Neutrophil (primary cell): ENCODE data around the gene WDR82.

ENCODE experiments used
- H3K27ac ChIP-seq: fragments of 200-600 bp; sonication (generic); 2 replicates; pipeline ENCODE4 v1.5.1; 2016; ENCODE audit warnings: mild to moderate bottlenecking, moderate library complexity
- H3K27me3 ChIP-seq: fragments of 200-600 bp; sonication (generic); 2 replicates; pipeline ENCODE4 v1.6.0; 2016; ENCODE audit warnings: mild to moderate bottlenecking
- H3K36me3 ChIP-seq: fragments of 200-600 bp; sonication (generic); 2 replicates; pipeline ENCODE4 v1.5.1; 2017
- H3K4me1 ChIP-seq, 2 experiments: fragments of 200-600 bp in 1 of 2; sonication (generic) in 1 of 2; 1 replicate in 1 of 2; 2 replicates in 1 of 2; pipeline versions ENCODE4 v1.5.1 to v1.6.1; 2013 to 2016; ENCODE audit warnings: low read depth in 1 of 2, low read length in 1 of 2, mild to moderate bottlenecking in 1 of 2, moderate library complexity in 1 of 2; ENCODE audit not compliant: control insufficient read depth in 1 of 2, insufficient read depth in 1 of 2
- H3K4me3 ChIP-seq, 2 experiments: fragments of 200-600 bp in 1 of 2; sonication (generic) in 1 of 2; 1 replicate in 1 of 2; 2 replicates in 1 of 2; pipeline ENCODE4 v1.5.1; 2013 to 2016; ENCODE audit warnings: low read depth in 1 of 2, low read length in 1 of 2, mild to moderate bottlenecking in 1 of 2, moderate library complexity in 1 of 2
- H3K9me3 ChIP-seq: fragments of 200-600 bp; sonication (generic); 2 replicates; pipeline ENCODE4 v1.5.1; 2016
- CTCF ChIP-seq: fragments of 200-600 bp; sonication (generic); IDR thresholded peaks from 2 replicates; pipeline ENCODE4 v1.5.1; 2016; ENCODE audit warnings: antibody characterized with exemption

The WDR82 gene

GRCh38 chr3:52313188-52313773, 34.8 kb upstream of the WDR82 start:
- no peaks in the 10 kb centered on the region for H3K9me3 ChIP-seq
- no peak overlapping the region for H3K4me3 ChIP-seq
- peaks cover 5 to 10% of the 10 kb centered on the region in 2 experiments for H3K4me1 ChIP-seq
- no peak for TF ChIP-seq CTCF
- H3K27ac ChIP-seq = no peak overlapping the region
- peaks cover 46% of the 10 kb centered on the region for H3K36me3 ChIP-seq
- peaks cover 11% of the 10 kb centered on the region for H3K27me3 ChIP-seq

DNA sequence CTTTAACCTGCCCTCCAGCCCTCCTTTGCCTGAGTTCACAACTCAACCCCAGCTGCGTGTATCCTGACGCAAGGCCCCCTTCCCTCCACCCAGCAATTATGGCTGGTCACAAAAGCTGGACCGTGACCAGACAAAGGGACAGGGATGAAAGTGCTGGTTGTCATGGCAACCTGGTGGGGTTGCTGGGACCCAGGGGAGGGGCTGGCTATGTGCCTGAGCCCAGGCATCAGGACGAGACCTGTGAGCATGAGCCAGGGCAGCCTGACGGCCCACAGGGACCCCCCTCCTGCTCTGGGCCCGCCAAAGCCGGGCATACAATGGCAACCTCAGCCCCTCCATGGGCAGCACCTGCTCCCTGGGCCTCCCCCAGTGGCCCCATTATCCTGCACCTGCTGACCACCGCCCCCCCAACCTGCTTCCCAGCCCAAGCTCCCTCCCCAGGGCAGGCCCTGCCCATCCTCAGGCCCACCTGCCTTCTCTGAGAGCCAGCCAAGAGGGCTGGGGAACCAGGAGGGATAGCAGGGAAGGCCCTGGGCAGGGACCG, 33.2 kb upstream of the WDR82 start:
- no peaks in the 10 kb centered on the region for H3K9me3 ChIP-seq
- H3K4me1 ChIP-seq = no peaks in the 10 kb centered on the region
- no peak overlapping the region for H3K4me3 ChIP-seq
- no peak overlapping the region for H3K27ac ChIP-seq
- TF ChIP-seq CTCF = no peak
- peaks cover 42% of the 10 kb centered on the region for H3K36me3 ChIP-seq
- H3K27me3 ChIP-seq = no peaks in the 10 kb centered on the region

- peaks cover 42% of the 10 kb centered on the region for H3K36me3 ChIP-seq
- no peak overlapping the region for H3K4me3 ChIP-seq
- H3K27me3 ChIP-seq = no peaks in the 10 kb centered on the region
- H3K27ac ChIP-seq = no peak overlapping the region
- TF ChIP-seq CTCF = no peak
- no peaks in the 10 kb centered on the region for H3K4me1 ChIP-seq
- H3K9me3 ChIP-seq = no peaks in the 10 kb centered on the region
Measured at GRCh38 chr3:52310861-52311575, 32.6 kb upstream of the WDR82 start.

- Histone ChIP-seq H3K27me3 (no peaks in the 10 kb centered on the region), H3K4me1 (no peaks in the 10 kb centered on the region), H3K36me3 (peaks cover 39% of the 10 kb centered on the region), H3K9me3 (no peaks in the 10 kb centered on the region), H3K27ac (no peak overlapping the region), H3K4me3 (no peak overlapping the region)
- no peak for TF ChIP-seq CTCF
Measured at GRCh38 chr3:52308308-52308707, 29.9 kb upstream of the WDR82 start.

- Histone ChIP-seq H3K9me3 (no peaks in the 10 kb centered on the region), H3K4me3 (no peak overlapping the region), H3K4me1 (no peaks in the 10 kb centered on the region), H3K27me3 (no peaks in the 10 kb centered on the region), H3K36me3 (peaks cover 39% of the 10 kb centered on the region), H3K27ac (no peak overlapping the region)
- TF ChIP-seq CTCF = no peak
Measured at GRCh38 chr3:52306978-52307377, 28.5 kb upstream of the WDR82 start.
